Activated CD8-positive, alpha-beta memory T cell treated with anti-CD3 and anti-CD28 coated beads for 24 hours (primary cell): ENCODE data around the gene SHB.
A peak's percentile ranks its signal among the peaks of the same experiment; 100 is the strongest.

ENCODE experiments used
- DNase-seq: peaks from one replicate; pipeline ENCODE4 v3.0.0-alpha.2; 2020

SHB gene

DNA sequence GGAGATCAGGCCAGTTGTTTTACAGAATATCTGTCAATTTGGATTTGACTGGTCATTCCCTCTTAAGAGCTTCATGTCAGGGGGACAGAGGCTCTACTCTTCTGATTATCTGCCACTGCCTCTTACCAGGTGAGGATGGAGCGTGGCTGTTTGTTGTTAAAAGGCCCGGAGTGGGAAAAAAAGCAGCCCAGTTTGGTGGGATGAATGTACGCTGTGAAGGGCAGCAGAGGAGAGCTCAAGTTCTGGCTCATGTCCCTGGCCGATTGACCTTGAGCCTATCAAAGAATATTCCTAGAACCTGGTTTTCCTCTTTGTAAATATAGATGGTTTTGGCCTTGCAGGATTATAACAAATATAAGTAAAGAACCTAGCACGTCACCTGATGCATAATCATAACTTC lies 16.3 kb upstream of the SHB start:
- DNase-seq = no peak

DNA sequence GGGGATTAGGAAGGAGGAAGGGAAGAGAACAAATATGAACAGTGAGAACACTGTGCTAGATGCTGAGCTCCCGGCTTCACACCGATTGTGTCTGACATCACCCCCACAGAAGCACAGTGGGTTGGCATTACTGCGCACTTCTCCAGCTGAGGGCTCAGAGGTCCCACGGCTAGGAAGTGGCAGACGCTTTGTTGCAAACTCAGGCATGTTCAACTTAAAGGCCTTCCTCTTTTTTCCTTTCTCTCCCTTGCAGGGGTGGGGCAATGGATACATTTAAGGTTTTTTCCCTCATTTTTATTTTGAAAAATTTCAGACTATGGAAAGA lies 15.5 kb upstream of the SHB start:
- no peak for DNase-seq

DNA sequence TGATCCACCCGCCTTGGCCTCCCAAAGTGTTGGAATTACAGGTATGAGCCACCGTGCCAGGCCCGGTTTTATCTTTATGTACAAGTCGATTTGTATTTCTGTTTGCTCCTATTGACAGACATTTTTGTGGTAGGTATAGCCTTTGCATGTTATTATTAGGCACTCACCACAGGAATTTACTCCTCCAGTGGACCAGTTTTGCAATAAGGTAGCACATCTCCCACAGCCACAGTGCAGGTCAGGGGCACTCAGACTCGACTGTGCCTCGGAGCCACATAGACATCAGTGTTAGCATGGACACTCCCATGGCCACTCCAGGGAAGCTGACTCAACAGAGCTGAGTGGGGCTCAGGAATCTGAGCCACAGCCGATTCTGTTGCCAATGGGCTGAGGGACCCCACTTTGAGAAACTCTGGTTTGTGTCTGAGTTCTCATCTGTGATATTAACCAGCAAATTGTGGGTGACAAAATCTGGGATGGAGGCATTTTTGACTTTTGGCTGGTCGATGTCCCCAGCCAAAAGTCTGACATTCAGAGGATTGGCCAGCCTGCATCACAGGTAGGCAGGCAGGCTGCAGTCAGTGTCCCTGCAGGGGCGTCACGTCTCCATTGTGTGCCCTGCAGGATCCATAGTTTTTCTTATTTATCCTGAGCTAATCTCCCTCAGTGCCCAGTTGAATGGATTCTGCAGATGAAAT lies 15.0 kb upstream of the SHB start:
- no peak for DNase-seq

DNA sequence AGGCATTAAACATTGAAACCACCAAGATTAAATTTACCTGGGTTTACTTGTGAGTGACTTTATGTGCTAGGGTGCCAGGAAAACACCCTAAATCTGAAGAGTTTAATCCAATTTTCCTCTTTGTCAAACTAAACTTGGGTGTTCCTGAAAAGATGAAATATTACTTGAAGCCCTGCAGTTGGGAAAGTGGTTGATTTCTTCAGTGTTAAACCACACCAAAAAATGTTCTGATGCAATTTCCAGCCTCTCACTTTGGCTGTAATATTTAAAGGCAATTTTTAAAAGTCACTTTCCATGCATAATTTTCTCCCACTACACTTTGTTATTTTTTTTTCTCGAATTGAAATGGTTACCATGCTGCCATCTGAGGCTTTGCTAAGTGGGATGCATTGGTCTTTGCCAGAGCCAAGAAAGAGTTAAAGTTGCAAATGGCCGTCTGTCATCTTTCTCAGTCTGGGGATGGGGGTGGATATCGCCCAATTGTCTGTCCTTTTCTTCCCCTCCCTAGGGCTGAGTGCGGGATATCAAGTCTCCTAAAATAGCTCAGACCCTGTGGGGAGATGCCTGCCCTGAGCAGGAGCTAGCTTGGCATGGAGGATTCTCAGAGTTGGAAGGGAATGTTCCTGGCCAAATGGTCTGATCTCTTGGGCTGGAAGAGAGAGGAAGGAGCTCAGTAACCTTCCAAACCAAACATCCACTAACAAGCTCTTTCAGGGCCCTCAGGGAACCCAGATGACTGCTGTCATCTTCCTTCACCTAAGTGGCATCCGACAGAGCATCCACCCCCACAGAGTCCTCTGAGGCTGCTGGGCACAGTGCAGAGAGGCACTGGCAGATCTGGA lies 13.6 kb upstream of the SHB start:
- no peak for DNase-seq

DNA sequence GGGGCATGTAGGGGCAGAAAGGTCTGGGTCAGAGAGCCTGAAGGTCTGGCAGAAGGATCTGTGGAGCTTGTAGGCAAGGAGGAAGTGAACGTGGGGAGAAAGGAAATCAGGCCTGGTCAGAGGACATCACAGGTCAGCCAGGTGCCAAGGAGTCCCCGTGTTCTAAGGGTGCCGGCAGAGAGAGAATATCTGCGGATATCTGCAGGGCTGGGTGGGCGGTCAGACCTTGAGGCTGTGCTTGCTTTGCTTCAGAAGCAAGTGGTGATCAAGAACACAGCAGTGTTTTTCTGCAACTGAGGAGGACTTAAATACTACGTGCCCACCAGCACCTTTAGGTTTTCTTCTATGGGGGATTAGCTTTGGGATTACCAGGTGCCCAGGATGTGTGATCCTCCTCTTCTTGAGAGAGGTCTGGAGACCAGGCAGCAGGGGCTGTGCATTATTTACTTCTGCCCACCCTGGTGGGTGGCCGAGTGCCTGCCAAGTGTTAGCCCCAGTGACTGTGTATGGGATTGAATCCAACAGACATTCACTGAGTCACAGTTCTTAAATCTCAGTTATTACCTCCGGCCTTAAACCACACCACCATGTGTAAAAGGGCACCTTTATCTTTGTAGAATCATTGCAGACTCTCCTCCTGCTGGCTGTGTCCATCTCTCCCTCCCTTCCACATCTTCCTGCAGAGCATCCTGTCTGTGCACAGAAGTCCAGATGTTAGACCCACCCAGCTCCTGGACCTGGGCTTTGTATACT lies 12.5 kb upstream of the SHB start:
- DNase-seq = no peak

DNA sequence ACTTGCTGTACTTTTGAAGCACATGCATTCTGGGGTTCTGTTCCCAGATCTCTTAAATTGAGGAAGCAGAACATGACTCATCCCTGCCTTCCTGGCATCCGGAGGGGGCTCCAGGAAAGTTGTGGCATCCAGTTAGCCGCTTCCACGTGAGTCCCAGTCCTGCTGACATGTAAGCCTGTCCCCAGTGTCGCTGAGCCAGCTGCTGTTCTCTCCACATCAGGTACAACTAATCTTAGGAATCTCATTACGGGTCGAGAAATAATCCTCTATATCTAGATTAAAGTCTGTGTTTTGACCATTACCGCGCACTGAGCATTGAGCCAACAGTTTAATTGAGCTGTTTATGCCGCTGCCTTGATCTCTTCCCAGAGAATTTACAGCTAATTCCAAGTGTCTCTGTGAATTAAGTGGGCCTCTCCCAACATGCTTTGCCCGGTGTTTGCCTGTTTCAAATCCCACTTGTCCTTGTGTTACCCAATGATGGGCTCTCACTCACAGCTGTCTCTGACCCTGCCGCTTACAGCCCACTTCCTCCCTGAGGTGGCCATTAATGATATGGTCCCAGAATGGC lies 10.5 kb upstream of the SHB start:
- DNase-seq = no peak

DNA sequence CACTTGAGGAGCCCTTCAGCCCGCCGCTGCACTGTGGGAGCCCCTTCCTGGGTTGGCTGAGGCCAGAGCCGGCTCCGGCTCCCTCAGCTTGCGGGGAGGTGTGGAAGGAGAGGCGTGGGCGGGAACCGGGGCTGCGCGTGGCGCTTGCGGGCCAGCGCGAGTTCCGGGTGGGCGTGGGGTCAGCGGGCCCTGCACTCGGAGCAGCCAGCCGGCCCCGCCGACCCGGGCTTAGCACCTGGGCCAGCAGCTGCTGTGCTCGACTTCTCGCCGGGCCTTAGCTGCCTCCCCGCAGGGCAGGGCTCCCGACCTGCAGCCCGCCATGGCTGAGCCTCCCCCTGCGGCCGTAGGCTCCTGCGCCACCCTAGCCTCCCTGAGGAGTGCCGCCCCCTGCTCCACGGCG lies 6.2 kb upstream of the SHB start:
- peak; percentile 37 for DNase-seq

DNA sequence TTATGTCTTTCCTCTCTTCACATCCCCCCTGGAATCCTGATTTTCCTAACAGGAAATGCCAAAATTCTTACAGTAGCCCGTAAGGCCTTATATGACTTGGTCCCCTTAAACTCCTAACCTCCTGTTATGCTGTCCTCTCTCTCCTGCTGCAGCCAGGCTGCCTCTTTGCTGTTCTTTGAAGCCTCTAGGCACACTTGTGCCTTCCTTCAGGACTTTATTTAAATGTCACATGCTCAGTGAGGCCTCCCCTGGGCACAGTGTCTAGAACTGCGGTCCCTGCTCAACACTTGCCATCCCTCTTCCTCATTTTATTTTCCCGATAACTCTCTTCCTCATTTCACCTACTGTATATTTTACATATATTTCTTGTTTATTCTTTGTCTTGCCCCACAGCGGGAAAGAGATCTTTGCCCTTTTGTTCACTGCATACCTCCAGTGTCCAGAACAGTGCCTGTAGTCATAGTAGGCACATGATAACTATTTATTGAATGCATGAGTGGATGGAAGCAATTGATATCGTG lies 5.5 kb upstream of the SHB start:
- no peak for DNase-seq

DNA sequence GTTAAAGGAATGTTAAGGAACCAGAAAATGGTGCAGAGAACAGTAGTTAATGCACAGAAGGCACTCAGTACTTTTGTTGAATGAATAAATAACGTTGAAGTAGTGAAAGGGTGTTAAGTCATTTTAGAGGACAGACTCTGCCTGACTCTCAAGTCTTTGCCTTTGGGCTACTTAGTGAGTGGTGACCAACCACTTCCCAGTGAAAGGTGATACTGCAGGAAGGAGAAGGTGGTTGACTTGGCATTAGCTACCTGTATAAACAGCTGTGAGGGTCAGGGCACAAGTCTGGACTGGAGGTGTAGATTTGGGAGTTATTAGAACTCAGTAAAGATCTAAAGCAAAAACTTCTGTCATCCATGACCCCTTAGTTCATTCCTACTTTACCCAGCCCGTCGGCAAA lies 4.9 kb upstream of the SHB start:
- no peak for DNase-seq

DNA sequence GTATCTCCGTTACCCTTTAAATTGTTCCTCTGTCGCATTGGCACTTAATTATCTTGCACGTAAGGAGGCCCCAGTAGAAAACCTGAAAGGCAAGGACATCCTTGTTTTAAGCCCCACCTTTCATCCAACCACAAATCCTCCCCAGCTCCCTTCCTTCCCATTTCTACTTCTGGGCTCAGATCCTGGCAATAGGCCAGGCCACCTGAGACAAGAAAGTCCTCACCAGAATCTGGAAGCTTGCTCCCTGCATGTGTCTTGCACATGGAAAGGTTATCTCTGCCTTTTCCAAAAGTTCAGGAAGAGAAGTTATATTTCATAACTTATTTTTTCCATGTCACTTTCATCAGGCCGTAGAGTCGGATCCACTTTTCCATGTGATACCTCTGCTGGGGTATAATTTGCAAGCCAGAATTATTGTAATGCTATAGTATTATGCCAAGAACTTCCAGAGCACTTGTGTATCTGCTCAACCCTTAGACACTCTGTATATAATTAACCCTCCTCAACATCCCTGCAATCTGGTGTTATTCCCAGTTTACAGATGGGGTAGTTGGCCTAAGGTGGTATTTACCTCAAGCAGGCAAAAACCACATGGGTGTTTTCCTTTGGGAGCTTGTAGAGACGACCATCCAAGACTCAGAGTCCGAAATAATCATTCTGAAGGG lies 2.6 kb upstream of the SHB start:
- DNase-seq = no peak

DNA sequence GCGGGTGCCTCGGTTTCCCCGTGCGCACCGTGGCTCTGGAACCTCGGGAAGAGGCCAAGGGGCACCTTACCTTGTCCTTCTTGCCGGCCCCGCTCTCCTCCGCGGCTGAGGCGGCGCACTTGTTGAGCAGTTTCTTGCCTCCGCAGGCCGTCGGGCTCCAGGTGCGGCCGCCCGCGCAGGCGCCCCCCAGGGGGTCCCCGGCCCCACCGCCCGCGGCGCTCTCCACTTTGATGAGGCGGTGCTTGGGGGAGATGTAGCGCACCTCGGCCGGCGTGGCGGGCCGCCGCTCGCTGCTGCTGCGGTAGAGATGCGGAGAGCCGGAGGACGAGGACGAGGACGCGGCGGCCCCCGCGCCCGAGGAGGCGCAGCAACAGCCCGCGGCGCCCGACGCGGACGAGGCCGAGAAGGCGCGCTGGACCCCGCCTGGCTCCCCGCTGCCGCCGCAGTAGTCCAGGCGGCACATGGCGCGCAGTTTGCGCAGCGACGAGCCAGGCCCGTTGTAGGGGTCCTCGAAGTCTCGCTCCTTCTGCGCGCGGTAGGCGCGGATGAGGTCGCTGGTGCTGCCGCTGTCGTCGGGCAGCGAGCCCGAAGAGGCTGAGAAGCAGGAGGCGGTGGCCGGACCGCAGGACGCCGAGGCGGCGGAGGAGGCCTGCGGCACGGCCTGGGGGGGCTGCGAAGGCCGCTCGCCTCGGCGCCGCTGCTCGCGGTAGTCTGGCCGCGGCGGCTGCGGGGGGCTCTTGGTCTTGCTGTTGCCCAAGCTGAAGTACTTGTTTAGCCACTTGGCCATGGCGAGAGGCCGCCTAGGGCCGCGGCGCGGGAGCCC lies 957 bp downstream of the SHB start:
- peak; percentile 70 for DNase-seq

DNA sequence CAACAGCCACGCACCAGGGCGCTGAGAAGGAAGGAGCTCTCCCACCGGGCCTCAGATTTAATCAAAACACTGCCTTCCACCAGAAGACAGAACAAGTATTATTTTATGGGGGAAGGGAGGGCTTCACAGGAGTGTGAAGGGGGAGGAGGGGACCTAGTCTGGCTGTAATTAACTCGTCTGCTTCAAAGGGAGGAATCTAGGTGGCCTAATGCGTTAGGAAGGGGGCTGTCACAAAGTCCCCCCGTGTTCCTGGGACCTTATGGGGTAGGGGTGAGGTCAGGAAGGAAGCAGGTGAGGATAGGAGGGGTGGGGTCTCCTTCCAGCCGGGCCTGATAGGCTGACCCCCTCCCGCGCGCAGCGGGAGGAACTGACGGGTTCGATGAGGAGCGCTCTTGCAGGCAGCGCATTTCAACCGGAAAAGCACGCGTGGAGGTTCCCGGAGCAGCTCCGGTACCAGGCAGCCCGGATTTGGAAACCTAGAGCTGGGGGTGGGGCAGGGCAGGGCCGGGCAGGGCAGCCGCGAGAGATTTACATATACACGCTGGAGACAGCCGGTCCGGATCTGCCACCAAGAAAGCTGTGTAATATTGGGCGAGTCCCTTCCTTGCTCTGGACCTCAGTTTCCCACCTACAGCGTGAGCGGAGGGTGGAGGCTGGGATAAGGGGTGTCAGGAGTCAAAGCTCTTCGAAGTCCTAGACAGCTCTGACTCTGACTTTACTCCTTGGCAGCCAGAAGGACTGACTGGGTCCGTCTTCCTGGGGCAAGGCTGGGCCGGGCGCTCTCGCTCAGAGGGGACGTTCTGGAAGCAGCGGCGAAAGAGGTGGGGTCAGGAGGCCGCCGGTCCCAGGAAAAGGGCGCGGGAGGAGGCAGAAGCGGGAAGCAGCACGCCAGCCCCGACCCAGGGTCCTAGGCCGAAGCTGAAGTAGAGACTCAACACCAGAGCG lies 1.8 kb downstream of the SHB start:
- peak; percentile 70 for DNase-seq

DNA sequence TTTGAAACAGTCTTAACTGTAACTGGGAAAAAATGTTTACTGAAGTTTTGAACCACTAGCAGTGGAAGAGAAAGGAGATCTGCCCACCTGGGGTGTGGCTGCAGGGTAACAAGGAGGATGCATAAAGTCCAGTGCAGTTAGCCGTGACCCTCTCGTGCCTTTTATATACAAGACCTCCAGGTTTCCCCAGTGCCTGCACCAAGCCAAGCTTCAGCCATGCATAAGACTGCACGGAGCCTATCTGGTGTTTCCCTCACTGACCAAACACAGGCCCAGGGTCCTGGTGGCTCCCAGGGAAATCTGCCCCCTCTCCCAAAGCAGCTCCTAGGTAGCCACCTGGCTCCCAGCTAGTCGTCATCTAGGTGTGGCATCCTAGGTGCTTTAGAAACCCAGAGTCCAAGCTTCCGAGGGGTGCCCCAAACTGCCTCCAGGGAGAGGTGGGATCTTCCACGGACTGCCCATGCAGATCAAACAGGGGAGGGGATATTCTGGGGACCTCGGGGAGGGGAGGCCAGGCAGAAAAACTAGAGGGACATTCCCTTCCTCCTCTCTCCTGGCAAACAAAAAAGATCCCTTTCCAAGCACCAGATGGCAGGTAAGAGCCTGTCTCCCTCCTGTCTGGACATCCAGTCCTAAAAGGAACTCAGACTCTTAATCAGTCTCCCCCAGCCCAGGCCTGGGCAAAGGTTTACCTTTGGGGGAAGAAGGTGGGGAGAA lies 2.7 kb downstream of the SHB start:
- no peak for DNase-seq

DNA sequence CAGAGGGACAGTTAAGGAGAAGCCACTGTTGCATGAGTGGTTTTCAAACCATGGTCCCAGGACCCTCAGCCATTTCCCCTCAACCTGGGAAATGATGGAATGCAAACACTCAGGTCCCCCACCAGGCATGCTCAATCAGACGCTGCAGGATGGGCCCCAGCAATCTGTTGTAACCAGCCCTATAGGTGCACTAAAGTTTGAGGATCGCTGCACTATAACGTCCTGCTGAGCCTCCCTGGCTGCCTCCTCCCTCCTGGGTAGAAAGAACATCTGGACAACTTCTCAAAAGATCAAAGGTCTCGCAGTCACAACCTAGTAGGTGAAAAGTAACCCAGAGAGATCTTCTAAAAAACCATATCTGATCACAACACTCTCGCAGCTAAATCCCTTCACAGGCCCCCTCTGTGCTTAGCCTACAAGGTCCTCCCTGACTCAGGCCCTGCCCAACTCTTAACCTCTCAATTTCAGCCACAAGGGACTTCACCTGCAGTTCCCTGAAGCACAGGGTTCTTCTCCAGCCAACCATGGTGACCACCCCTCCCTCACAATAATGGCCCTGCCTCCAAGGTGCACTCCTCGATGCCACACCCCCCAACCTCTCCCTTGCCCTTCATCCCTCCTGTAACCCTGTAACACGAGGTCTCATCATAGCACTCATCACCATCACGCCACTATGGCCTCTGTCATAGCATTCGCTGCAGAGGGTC lies 3.5 kb downstream of the SHB start:
- DNase-seq = no peak

DNA sequence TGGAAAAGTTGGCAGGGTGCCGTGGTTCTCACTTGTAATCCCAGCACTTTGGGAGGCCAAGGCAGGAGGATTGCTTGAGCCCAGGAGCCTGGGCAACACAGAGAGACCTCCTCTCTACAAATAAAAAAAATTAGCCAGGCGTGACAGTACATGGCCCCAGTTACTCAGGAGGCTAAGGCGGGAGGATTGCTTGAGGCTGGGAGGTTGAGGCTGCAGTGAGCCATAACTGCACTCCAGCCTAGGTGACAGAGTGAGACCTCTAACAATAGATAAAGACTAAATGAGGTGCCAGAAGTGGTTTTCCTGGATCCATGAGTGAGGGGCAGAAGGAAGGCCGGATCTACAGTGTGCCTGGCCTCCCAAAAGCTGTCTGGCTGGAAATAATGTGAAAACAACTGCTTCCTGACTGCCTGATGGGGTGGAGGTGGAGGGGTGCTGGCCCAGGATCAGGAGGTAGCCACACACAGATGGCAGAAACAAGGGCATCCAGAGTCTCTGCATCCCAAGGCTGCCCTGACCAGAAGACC lies 4.1 kb downstream of the SHB start:
- DNase-seq = no peak

DNA sequence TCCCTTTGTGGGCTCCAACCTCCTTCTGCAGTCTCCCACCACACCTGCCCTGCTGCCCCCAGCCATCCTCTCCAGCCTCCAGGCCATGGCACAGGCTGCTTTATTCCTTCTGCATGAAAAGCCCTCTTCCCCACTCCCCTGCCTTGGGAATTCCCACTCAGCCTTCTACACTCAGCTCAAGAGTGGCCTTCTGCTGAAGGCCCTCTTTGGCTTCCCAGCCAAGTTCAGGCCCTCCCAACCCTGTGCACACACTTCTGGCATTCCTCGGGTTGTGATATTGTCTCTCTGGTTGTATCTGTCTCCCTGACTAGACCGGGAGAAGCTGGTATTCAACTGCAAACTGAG lies 5.7 kb downstream of the SHB start:
- no peak for DNase-seq

DNA sequence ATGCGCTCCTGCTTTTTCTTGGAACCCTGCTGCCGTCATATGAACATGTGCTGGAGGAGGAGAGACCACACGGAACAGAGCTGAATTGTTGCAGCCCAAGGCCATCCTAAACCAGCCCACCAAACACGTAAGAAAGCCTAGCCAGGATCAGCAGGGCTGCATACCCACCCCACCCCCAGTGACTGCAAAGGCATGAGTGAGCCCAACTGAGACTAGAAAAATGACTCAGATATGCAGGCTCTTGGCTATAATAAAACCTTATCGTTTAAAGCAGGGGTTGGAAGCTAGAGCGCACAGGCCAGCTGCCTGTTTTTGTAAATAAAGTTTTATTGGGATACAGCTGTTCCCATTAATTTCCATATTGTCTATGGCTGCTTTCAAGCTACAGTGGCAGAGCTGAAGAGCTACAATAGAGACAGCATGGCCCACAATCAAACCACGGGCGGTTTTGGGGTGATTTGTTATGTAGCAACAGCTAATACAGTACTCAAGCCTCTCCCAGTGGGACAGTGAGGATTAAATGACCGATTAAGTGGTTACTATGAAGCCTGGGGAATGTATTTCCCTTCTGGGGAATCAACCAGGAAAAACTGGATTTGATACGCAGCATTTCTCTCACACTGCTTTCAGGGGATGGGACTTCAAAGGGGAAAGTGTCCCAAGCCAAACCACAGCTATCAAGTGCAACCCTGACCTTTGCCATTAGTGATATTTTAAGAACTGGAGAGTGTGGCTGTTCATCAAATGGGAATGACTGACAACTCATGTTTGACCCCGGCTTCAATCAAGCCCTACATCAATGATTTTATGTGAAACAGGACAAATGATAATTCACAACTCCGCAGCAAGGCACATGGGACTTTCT lies 6.3 kb downstream of the SHB start:
- DNase-seq = no peak

DNA sequence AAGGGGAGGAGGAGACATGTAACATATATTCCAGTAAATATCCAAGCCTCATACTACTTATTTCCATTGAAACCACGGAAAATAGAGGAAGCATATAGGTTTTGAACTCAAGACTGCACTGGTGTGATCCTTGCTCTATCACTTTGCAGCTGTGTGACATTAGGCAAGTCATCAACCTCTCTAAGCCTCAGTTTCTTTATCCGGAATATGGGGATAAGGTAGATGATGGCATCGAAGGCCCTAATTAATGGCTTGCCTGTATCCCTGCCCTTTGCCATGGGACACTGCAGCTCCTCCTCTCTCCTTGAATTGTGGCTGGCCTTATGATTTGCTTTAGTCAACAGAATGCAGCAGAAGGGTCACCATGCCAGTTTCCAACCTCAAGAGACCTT lies 6.9 kb downstream of the SHB start:
- no peak for DNase-seq
